HG02571 (cell line): ENCODE data around the gene PADI6.
"Not testable (repeated sequence)": the region's sequence is repeated elsewhere in the genome, so short reads cannot be mapped to it uniquely, and the experiment has no call there.

Source experiments
- ATAC-seq: cut with Tn5 transposase; IDR thresholded peaks from one replicate; pipeline ENCODE4 v1.9.1; 2021; ENCODE audit warnings: mild to moderate bottlenecking, moderate library complexity; ENCODE audit not compliant: unreplicated experiment

PADI6 gene

DNA sequence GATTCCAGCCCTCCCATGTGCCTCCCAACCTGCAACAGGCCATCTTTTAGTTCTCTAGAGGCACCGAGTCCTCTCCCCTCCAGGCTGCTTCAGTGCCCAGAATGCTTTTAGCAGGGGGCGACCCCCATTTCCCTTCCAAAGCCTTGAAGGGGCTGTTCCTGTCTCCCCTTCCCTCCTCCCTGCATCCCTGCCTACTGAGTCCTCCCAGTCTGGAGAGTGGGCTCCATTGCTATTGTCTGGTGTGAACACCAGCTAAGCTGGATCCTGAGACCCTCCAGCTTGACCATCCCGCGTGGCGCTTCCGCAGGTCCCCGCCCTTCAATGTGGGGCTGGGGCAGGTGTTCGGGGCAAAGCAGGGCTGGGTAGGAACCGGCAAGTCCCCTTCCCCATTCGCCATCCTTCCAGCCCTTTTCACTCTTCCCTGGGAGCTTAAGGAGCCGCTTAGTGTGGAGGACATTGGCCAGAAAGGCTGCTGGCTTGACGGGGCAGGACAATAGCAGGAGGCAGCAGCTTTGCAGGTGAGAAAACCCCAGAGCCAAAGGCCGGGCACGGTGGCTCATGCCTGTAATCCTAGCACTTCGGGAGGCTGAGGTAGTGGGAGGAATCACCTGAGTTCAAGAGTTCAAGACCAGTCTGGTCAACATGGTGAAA is 32.2 kb downstream of the PADI6 start:
- no peak for ATAC-seq

DNA sequence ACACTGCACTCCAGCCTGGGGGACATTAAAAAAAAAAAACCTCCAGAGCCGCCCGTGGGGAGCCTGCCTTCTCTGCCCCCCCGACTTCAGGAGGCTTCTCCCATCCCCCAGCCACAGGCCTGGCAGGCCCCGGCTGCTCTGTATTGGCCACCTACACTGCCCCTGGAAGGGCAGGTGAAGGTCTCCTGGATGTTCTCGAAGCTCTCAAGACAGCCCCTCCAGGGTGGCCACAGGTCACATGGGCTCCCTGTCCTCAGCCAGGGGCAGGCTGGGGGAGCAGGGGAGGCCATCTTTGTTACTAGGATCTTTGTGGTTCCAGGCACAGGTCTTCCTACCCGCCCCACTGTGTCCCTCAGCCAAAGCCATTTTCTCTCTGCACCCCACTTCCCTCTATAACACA is 32.8 kb downstream of the PADI6 start:
- ATAC-seq, result no peak

DNA sequence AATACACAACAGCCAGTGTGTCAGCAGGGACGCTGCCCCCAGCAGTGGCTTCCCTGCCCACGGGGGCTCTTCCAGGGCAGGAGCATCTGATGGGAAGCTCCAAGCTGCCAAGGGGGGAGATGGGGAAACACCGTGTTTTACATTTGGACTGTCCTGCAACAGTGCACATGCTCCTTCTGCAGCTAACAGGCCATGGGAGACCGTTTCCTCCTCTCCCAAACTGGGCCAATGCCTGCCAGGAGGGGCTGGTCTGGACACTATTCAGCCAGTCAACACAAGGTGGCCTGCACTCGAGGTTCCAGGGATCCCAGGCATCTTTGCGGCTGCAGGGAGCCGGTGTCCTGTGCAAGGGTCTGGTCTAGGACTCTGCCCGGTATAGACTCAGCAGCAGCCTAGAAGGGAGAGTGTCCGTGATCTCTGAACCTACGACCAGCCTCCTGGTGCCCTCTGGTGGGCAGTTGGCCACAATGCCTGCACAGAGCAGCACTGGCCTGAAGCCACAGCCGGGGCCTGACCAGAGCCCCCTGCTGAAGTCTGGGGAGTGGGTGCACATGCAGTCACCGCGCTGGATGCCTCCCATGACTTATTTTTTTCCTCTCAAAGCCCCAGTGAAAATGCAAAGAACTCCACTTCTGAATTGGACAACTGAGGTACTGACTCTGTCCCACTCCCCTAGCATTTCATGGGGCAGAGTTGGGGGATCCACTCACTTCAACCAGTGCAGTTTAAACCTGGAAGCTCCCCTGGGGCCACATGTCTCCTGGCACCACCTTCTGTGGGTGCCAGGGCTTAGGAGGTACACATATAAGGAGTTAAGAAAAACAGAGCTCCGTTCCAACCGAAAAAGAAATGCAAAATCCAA is 34.1 kb downstream of the PADI6 start:
- ATAC-seq, result no peak

DNA sequence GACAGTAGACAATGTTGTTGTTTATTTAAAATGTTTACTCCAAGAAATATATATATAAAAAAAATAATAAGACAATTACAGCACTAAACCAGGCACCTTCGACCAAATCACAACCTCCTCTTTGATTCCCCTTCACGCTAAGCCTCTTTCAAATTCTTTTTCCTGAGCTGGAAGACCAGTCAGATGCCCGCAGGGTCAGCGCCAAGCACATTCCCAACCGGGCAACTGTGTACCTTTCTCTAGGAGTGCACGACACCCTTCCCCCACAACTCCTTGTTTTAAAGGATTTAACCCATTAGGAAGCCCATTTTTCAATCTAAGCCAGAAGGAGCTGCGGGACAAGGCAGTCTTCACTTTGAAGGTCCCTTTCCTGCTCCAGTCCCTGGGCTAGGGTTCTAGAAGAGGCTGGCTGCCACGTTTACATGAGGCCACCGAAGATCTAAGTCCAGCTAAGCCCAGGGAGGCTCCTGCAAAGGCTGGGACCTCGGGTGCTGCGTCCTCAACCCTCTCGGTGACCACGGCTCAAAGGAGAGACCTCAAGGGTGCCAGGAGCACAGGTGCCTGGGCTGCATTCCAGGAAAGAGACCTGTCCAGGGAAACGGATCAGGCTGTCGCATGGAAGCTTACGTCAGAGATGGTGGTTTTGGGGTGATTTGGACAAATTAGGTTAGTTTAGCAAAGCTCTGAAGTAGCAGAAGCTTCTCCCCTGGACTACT is 34.9 kb downstream of the PADI6 start:
- ATAC-seq, result not testable (repeated sequence)

DNA sequence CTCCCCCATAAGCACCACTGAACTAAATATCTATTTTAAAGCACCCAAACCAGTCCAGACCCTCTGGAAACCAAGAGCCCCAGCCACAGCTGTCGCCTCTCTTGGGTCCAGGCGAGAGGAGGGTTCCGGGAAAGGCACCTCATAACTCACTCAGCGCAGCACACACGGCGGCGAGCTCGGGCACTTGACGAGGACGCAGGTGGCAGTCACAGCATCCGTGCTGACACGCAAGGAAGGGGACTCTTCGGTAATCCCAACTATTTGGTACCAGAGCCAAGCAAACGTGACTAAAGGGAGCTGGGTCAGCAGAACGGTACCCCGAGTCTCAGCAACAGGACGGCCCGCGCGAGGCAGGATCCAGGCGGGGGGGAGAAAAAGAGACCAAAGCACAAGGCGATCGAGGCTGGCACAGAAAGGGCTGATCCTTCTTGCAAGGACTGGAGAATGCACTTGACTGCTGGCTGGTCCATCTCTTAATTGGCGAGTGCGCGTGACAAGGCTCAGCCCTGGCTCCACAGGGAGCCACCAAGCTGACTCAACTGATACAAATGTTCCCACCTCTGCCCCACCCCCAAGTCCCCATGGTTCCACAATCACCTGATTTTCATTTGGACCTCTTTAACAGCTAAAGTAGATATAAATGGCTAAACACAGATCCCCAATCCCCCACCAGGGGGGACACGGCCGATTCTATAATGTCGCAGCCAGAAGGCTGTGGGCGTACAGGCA is 36.0 kb downstream of the PADI6 start:
- not testable (repeated sequence) for ATAC-seq

DNA sequence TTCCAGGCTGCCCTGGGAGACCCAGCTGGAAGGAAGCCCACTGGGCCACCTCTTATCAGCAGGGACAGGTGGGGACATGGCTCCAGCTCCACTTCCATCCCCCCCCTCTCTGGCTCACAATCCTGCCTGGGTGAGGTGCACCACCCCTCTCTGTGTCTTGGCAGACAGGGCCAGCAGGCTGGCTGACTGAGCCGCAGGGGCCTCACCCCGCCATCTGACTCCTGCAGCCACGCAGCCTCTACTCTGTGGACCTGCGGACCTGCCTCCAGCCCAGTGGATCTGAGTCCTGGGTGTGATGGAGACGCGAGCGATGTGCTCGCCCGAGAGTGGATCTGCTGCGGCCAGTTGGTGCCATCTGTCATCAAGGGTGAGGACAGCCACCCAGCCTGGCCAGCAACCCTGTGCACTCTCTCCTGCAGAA is 37.4 kb downstream of the PADI6 start:
- ATAC-seq, result no peak

DNA sequence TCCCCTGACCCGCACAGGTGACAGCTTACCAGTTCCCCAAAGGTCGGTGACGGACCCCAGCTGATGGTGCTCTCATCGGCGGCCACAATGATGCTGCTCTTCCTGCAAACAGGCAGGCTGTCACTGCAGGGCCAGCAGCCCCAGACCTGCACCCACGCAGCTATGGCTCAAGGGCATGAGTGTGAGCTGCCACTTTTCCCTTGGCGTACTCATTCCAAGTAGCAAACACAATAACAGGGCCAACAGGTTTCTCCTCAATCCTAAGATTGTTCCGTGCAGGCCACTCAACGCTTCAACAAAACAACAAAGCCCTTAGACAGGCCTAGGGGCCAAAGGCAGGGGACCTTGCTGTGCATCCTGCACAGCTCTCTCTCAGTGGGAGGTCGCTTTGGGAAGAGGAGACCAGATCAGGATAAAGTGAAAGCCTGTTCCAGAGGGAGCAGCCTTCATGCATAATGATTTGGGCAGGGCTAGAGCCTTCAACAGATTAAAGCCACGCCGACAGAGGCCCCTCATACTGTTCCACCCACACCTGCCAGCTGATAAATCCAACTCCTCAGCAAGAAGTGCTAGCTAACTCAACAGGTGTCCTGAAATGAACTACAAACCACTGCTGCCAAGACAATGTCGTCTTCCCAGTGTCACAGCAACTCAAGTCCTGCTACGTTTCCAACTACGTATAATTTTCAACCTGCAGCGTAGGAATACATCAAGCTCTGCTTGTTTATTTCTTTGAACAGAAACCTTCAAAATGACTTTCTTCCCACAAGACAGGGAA is 40.3 kb downstream of the PADI6 start:
- ATAC-seq, result no peak

DNA sequence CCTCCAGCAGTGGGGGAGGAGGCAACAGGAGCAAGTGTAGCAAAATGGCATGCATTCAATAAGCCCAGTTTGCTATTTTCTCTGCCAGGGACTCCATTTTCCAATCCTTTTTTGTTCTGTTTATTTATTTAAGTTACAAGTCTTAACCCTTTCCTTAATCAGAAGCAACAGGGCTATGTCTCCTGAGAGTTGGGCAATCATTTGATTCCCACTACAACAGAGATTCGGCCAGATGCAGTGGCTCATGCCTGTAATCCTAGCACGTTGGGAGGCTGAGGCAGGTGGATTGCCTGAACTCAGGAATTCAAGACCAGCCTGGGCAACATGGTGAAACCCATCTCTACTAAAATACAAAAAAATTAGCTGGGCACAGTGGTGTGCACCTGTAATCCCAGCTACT is 42.0 kb downstream of the PADI6 start:
- no peak for ATAC-seq

DNA sequence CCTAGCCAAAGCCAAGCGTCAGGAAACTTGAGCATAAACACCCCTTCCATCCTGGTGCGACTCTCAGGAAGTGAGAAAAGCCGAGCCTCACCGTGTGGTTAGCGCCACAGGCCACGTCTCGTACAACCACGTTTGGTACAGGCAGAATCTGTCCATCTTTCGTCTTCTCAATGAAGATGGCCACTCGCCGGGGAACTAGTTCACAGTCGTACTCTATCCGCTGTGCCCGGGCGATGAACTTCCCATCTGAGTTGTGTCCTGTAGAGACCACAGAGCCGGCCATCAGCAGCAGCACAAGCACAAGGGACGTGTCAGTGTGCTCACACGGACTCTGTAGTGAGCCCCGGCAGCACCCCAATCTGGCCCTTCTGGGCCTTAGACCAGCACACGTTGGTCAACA is 44.4 kb downstream of the PADI6 start:
- no peak for ATAC-seq

DNA sequence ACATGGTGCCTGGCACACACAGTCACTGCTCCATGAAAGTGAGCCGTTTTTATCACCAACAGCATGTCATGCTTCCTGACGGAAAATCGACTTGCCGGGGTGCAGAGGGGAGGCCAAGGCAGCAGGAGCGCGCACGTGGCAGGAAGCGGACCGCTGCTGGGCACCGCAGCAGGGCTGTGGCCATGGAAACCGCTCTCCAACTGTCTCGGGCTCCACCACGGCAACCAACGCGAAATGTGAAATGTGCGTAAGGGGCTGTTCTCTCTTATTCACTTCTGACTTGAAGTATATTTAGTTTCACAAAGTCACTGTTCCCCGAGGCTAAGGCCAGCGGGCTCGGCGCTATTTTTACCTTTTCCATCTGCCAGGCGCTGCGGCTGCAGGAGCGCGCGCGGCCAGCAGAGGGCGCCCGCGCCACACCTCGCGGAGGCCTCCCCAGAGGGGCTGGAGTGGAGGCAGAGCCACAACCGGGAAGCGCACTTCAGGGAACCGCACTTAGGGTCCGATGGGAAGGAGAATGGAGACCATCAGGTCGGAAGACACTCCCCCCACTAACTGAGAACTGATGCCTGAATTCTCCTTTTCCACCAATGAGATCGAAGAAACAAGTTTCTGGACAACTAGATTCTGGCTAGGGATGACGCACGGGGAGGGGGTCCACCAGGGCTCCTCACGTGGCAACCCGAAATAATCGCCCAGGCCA is 47.8 kb downstream of the PADI6 start:
- no peak for ATAC-seq

DNA sequence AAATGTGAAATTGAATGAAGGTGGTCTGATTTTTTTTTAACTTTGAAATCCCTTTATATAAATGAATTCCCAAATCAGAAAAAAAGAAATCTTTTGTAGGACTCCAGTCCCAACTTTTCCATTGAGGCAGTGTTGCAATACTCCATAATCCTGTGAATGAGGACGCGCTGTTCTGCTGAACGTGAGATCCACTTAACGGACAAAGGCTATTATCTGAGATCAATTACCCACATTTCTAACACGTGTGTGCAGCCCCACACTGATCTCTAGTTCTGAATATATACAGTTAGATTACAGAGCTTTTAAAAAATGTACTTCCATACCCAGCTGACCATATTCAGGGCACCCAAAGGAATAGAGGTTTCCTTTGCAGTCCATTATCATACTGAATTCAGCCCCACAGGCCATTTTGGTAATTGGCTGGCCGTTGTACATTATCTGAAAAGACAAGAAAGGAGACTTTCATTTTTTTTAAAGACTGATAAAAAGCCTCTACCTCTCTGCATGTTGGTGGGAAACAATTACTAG is 48.5 kb downstream of the PADI6 start:
- no peak for ATAC-seq

DNA sequence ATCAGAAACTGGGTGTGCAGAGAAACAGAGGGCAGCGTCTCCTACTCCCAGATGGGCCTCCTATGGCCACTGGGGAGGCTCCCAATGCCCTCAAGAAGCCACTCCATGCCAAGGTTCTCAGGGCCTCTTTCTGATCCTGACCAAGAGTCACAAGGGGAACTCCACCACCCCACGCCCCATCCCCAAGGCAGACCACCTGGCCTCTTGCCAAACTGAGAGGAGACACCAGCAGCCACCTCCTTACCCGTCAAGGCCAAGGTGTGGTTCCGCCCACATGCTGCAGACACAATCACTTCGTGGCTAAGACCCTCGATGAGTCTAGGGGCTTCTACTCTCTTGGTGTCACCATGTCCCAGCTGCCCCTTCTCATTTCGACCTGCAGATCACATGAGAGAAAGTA is 50.5 kb downstream of the PADI6 start:
- ATAC-seq, result no peak

DNA sequence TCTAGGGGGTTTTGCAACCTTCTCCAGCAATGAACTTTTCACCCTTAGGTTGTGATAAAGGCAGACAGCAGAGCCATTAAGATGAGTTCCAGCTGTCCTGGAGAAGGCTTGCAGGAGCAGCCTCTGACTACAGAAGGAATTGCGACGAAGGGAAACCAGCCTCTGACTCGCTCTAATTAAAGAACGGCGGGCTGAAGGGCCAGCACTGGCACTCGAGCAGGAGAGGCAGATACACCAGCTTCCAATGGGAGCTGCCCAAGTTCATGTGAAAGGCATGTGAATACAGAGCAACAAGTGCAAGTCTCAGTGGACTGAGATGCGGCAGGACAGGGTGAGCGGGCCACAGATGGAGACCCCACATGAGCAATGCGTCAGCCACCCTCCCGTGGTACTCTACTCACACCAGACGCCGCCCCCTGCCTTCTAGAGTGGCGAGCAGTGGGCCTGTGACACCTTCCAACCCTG is 51.8 kb downstream of the PADI6 start:
- no peak for ATAC-seq

DNA sequence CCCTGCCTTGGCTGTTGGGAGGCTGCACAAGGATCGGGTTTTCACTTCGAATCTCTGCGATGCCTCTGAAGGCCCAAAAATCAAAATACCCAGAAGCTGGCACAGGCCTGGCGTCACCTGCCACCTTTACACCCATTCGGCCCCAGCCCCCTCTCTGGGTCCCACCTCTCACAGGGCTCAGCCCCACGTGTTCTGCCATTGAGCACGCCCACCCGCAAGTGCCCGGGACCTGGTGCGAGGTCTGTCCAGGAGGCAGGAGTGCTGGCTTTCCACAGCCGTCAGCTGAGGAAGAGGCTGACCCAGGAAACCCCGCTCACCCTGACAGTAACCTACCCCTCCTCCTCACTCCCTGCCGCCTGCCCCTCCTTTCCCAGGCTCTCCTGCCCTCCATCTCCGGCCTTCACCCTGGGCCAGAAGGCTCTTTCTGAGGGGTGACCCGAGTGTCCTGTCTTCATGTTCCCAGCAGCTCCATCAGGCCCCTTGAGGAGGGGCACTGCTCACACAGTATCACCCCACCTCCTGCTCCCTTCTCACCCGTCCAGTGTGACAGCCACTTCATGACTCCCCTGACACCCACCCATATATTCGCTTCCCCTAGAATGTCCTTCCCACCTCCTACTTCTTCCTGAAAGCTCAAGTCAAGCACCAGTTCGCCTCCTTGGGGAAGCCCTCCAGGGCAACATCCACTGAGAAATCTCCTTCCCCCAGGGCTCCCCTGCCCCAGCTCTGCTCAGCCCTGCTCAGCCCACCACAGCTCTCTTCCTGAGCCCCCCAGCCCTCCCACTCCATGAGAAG is 54.0 kb downstream of the PADI6 start:
- ATAC-seq, result no peak

DNA sequence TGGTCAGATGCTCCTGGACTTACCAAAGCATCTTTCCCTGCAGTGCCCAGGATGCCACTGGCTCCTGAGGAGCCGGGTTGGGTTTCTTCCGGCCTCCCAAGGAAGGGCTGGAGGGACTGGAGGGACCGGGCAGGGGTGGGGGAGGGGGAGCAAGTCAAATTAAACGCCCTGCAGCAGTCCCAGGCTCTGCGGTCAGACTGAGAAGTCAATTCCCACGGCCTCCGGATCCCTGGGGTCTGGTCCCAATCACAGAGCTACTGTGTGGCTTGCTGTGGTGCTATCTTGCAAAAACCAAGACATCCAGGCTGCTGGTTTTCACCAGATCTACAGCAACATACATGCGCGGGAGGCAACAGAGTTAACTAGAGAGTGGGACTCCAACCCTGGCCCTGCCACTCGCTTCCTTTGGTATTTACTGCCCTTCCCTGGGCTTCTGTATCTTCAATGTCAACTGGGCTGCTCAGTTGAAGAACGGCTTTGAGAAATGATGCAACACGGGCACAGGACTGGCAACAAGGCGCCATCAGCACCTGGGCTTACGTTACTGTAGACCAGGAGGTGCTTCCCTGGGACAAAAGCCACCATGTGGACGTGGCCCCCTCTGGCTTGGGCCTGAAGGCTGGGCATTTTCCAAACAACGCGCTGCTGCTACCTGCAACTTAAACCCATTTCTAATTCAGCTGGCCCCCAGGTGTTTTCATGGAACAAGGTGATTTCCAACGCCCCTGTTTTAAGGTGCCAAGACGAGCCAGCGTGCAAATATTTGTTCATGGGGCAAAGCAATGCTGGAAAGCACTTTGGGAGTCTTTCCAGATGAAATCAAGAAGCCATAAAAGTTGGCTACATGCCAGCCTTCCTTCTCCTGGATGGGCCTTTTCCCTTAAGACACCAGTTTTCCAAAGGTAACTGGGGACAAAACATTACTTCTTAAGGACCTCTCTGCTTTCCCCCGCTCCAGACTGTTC is 56.0 kb downstream of the PADI6 start:
- no peak for ATAC-seq

DNA sequence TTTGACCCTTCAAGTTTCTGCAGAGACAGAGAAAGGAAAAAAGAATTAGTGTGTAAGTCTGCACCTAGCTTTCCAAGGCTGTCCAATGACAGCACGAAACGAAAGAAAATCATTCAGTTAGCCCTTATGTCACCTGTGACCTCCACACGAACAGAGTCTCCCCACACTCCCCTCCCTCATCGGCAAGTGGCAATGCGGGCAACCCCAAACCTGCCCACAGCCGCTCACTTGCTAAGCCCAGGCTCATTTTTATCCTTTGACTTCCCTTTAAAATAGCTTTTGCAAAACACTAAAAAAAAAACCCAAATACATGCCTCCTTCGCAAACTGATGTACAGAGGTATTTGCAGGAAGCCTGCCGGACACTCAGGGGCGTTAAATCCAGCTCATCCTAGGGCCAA is 57.2 kb downstream of the PADI6 start:
- ATAC-seq, result no peak

DNA sequence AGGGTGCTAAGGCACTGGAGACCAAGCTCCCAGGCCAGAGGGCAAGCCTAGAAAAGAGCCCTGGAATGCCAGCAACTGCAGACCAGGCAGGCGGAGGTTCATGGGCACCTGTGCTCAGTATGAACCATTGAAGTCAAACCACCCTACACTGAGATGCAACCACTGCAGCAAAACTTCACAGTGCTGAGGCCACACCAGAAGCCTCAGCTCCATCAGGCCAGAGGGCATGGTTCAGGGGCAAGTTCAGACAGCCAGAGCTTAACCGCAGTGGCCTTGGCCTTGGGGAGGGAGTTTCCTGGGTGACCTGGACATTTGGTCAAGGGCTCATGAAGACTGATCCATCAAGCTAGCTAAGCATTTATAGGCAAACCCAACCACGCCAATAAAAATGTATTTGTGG is 60.4 kb downstream of the PADI6 start:
- no peak for ATAC-seq
